ENCODE results near the gene FAM193A.
"Not testable (repeated sequence)": the region's sequence is repeated elsewhere in the genome, so short reads cannot be mapped to it uniquely, and the experiment has no call there.

Gene FAM193A

DNA sequence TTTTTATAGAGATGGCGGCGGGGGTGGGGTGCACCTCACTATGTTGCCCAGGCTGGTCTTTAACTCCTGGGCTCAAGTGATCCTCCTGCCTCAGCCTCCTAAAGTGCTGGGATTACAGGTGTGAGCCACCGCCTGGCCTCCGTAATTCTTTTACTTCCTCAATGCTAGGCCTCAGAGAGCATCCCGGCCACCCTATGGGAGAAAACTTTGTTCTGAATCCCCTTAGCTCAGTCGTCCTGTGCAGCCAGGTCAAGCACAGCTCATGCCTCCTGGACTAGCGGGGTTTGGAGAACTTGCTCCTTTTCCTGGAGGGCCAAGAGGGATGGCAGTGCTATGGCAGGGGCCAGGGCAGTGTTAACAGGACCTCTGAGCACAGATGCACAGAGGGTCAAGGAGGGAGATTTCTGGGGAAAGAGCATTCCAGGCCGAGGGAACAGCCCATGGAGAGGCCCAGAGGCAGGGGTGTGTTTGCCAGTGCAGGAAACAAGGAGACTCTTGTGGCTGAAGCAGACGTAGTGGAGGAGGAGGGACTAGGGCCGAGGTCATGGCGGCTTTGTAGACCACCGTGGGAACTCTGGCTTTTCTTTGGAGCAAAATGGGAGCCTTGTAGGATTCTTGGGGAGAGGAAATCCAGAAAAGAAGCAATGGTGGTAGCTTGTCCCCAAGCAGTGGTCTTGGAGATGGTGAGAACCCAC, 229.5 kb downstream of the FAM193A start:
- ChIA-PET POLR2A (no interaction called here), CTCF (interaction anchor here (0.9 to 2.1 kb wide), 3 partner anchors 10 to 188 kb away, joined by 3 to 5 read pairs (median 4); partner anchors contain the start of gene TNIP2)
- no peak for DNase-seq (ENCODE audit: extremely low spot score)
- TF ChIP-seq, protein P1, sequence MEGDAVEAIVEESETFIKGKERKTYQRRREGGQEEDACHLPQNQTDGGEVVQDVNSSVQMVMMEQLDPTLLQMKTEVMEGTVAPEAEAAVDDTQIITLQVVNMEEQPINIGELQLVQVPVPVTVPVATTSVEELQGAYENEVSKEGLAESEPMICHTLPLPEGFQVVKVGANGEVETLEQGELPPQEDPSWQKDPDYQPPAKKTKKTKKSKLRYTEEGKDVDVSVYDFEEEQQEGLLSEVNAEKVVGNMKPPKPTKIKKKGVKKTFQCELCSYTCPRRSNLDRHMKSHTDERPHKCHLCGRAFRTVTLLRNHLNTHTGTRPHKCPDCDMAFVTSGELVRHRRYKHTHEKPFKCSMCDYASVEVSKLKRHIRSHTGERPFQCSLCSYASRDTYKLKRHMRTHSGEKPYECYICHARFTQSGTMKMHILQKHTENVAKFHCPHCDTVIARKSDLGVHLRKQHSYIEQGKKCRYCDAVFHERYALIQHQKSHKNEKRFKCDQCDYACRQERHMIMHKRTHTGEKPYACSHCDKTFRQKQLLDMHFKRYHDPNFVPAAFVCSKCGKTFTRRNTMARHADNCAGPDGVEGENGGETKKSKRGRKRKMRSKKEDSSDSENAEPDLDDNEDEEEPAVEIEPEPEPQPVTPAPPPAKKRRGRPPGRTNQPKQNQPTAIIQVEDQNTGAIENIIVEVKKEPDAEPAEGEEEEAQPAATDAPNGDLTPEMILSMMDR (IDR thresholded peaks at IDR 0.05; ENCODE audit: control extremely low read depth, extremely low read depth, low read depth, missing control alignments): no peak

DNA sequence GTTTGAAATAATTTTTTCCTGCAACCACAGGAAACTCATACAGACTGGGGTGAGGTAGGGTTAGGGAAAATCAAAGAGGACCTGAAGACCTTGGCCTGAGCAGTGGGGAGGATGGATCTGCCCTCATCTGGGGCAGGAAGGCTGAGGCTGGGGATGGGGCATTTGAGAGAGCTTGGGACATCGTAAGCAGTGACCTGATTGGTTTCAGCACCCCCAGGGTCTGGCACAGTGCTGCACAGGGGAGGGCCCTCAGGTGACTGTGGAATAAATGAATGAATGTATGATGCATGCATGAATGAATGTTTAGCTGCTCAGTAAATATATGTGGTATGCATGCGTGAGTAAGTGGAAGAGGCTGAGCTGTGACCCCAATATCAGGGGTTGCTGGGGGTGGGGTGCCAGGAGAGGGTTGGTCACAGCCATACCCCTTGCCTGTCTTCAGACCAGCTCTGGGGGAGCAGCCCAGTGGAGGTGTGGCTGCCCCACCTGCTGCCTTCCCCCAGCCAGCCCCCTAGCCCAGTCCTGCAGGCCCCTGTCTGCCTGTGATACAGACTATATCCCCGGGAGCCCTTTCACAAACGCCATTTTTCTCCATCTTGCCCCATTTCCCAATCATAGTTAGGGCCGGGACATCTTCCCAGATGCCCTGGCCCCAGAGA, 230.7 kb downstream of the FAM193A start:
- CTCF ChIA-PET: interaction anchor here (0.9 to 2.1 kb wide), 3 partner anchors 11 to 187 kb away, joined by 3 to 5 read pairs (median 4); partner anchors contain the start of gene TNIP2
- no peak for DNase-seq (ENCODE audit: extremely low spot score)
- TF ChIP-seq, protein P1 (IDR thresholded peaks at IDR 0.05; ENCODE audit: control extremely low read depth, extremely low read depth, low read depth, missing control alignments): no peak
- POLR2A ChIA-PET: no interaction called here

DNA sequence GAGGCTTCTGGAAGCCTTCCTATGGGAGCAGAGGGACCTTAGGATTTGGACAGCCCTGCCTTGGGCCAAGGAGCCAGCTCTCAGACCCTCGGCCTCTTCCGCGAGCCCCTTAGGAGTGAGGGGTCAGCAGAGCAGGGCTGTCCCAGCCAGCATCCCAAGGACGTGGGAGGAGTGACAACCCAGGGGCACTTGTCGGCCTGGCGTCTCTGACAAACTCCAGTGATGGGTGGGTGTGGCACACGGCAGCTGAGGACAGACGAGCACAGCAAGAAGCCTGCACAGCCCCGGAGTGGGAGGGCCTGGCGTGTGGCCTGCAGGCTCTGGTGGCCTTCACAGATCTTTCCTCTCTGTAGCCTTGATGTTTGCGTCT, 231.2 kb downstream of the FAM193A start:
- ChIA-PET POLR2A (no interaction called here), CTCF (interaction anchor here (2.1 kb wide), 1 partner anchor 11 kb away, joined by 5 read pairs; the partner anchor contains the start of gene TNIP2)
- no peak for DNase-seq (ENCODE audit: extremely low spot score)
- TF ChIP-seq, protein P1 (IDR thresholded peaks at IDR 0.05; ENCODE audit: control extremely low read depth, extremely low read depth, low read depth, missing control alignments): no peak

DNA sequence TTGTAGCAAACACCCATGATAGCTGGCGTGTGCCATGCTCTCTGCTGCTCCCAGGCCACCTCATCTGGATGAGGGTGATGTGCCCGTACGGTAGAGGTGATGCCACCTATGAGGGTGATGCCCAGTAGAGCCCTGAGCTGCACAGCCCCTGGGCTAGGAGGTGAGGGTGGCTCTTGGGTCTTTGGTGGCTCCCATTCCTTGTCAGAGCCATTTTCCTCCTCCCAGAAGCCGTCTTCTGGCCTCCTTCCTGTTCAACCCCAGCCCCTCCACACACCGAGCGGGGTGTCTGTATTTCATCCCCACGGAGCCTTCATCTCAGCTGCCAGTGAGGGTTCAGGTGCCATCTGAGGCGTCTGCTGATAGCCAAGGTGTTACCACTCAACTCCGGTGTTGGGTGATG, 231.7 kb downstream of the FAM193A start:
- CTCF ChIA-PET: interaction anchor here (1.5 to 2.1 kb wide), 2 partner anchors 12 to 45 kb away, joined by 4 to 5 read pairs; partner anchors contain the start of gene TNIP2
- no peak for DNase-seq (ENCODE audit: extremely low spot score)
- POLR2A ChIA-PET: no interaction called here
- TF ChIP-seq, protein P1 (IDR thresholded peaks at IDR 0.05; ENCODE audit: control extremely low read depth, extremely low read depth, low read depth, missing control alignments): no peak

DNA sequence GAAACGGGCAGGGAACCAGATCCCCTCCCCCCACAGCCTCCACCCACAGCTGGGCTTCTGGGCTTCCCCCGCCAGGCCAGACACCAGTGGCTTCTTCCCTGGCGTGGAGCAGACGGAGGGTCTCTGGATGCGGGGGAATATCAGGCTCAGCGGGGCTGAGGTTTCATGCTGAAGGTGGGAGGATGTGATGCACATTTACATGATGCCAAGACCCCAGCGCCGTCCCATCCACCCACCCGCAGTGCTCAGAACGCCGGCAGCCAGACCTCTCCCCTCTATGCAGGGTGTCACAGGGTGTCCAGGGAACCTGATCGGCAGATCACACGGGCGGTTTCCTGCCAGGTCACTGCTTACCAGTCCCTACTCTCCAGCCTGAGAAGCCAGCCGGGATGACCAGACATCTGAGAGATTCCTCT, 232.5 kb downstream of the FAM193A start:
- TF ChIP-seq, protein P1 (IDR thresholded peaks at IDR 0.05; ENCODE audit: control extremely low read depth, extremely low read depth, low read depth, missing control alignments): no peak
- POLR2A ChIA-PET: no interaction called here
- CTCF ChIA-PET: interaction anchor here (1.5 kb wide), 1 partner anchor 44 kb away, joined by 4 read pairs; no protein-coding TSS in a partner anchor
- DNase-seq (ENCODE audit: extremely low spot score): no peak

DNA sequence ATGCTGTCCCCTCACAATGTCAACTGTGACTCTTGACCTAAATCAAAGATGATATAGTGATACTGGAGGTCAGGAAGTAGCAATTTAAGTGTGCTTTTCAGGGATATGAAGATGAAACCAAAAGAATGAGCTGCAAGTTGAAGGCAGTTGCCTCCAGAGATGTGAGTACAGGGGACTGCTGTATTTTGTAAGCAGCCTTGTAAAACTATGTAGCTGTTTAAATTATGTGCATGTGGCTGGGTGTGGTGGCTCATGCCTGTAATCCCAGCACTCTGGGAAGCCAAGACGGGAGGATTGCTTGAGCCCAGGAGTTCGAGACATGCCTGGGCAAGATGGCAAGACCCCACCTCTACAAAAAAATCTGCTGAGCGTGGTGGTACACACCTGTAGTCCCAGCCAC, 234.8 kb downstream of the FAM193A start:
- no peak for DNase-seq (ENCODE audit: extremely low spot score)
- TF ChIP-seq, protein P1 (IDR thresholded peaks at IDR 0.05; ENCODE audit: control extremely low read depth, extremely low read depth, low read depth, missing control alignments): no peak
- ChIA-PET POLR2A (no interaction called here), CTCF (interaction anchor here (1.1 to 1.7 kb wide), 4 partner anchors 9 to 164 kb away, joined by 3 to 5 read pairs (median 4); no protein-coding TSS in a partner anchor)

DNA sequence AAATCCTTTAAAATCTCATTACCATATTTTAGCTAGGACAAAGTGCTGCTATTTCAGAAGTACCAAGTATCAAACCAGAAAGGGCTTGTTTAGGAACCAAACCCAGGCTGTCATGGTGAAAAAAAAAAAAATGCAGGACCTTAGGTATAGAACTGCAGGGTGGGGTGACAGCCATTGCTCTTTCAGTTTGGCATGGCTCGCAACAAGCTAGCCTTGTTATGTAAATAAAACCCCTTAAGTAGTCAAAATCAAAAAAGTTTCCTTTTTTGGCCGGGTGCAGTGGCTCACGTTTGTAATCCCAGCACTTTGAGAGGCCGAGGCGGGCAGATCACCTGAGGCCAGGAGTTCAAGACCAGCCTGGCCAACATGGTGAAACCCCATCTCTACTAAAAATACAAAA, 244.2 kb downstream of the FAM193A start:
- CTCF ChIA-PET: interaction anchor here (1.7 to 3.8 kb wide), 2 partner anchors 17 kb away, joined by 4 to 20 read pairs; no protein-coding TSS in a partner anchor
- DNase-seq (ENCODE audit: extremely low spot score); POLR2A ChIA-PET: not testable (repeated sequence)

All from GM10248 (cell line).